Activated CD8-positive, alpha-beta memory T cell treated with anti-CD3 and anti-CD28 coated beads for 4 hours (primary cell): ENCODE data around the gene ZNF45.
"Not testable (repeated sequence)": the region's sequence is repeated elsewhere in the genome, so short reads cannot be mapped to it uniquely, and the experiment has no call there.

ENCODE experiments used
- DNase-seq, 2 donors: peaks; one replicate each; pipeline ENCODE4 v3.0.0-alpha.2; 2020; ENCODE audit warnings: low read depth in 2 of 2

Gene ZNF45

GRCh38 chr19:43913383-43913782 lies 21.7 kb downstream of the ZNF45 start:
- no peak for DNase-seq

- DNase-seq = no peak
Observed at GRCh38 chr19:43910884-43911283, 24.2 kb downstream of the ZNF45 start.

- DNase-seq = no peak
Observed at GRCh38 chr19:43908659-43909058, 26.4 kb downstream of the ZNF45 start.

GRCh38 chr19:43906774-43907173 lies 28.3 kb downstream of the ZNF45 start:
- no peak for DNase-seq

- DNase-seq = no peak
Observed at GRCh38 chr19:43905897-43906296, 29.2 kb downstream of the ZNF45 start.

- no peak for DNase-seq
Observed at GRCh38 chr19:43902399-43902798, 32.7 kb downstream of the ZNF45 start.

GRCh38 chr19:43901395-43902390 lies 33.4 kb downstream of the ZNF45 start:
- peak; percentile 20 to 37 for DNase-seq

GRCh38 chr19:43895727-43896308 lies 39.3 kb downstream of the ZNF45 start:
- DNase-seq = no peak

GRCh38 chr19:43883864-43884263 lies 51.2 kb downstream of the ZNF45 start, which contains the start of gene ZNF404:
TSS of gene ZNF404 (minus strand) at chr19:43883964.
- DNase-seq = no peak

GRCh38 chr19:43880483-43880882 lies 54.6 kb downstream of the ZNF45 start:
- no peak for DNase-seq

- DNase-seq = no peak
Observed at GRCh38 chr19:43872547-43873336, 62.3 kb downstream of the ZNF45 start.

- DNase-seq = not testable (repeated sequence)
Observed at GRCh38 chr19:43866923-43867322, 68.2 kb downstream of the ZNF45 start.
